GM19351 (cell line): ENCODE data around the gene LSAMP.
"Not testable (repeated sequence)": the region's sequence is repeated elsewhere in the genome, so short reads cannot be mapped to it uniquely, and the experiment has no call there.

Experiments used
- ATAC-seq: cut with Tn5 transposase; IDR thresholded peaks from one replicate; pipeline ENCODE4 v1.9.1; 2021; ENCODE audit warnings: mild to moderate bottlenecking, moderate library complexity; ENCODE audit not compliant: unreplicated experiment

Gene LSAMP

GRCh38 chr3:115825046-115825445 lies 620.2 kb downstream of the LSAMP start:
- ATAC-seq = no peak

GRCh38 chr3:115823083-115823482 lies 622.2 kb downstream of the LSAMP start:
- peak; percentile 35 for ATAC-seq

- no peak for ATAC-seq
Measured at GRCh38 chr3:115822579-115822978, 622.7 kb downstream of the LSAMP start.

GRCh38 chr3:115819785-115820384 lies 625.4 kb downstream of the LSAMP start:
- ATAC-seq = peak; percentile 95

GRCh38 chr3:115814778-115815380 lies 630.4 kb downstream of the LSAMP start:
- ATAC-seq = peak; percentile 64

GRCh38 chr3:115814006-115814405 lies 631.3 kb downstream of the LSAMP start:
- ATAC-seq = no peak

GRCh38 chr3:115808816-115809215 lies 636.5 kb downstream of the LSAMP start:
- no peak for ATAC-seq

- ATAC-seq = no peak
Measured at GRCh38 chr3:115808244-115808643, 637.0 kb downstream of the LSAMP start.

GRCh38 chr3:115806501-115806900 lies 638.8 kb downstream of the LSAMP start:
- ATAC-seq = no peak

GRCh38 chr3:115805520-115805919 lies 639.8 kb downstream of the LSAMP start:
- no peak for ATAC-seq

- ATAC-seq = no peak
Measured at GRCh38 chr3:115804713-115805119, 640.6 kb downstream of the LSAMP start.

- no peak for ATAC-seq
Measured at GRCh38 chr3:115804200-115804599, 641.1 kb downstream of the LSAMP start.

- no peak for ATAC-seq
Measured at GRCh38 chr3:115803661-115804060, 641.6 kb downstream of the LSAMP start.

- ATAC-seq = no peak
Measured at GRCh38 chr3:115800489-115801075, 644.7 kb downstream of the LSAMP start.

- ATAC-seq = not testable (repeated sequence)
Measured at GRCh38 chr3:115800065-115800464, 645.2 kb downstream of the LSAMP start.

GRCh38 chr3:115792206-115792955 lies 652.9 kb downstream of the LSAMP start:
- no peak for ATAC-seq

- not testable (repeated sequence) for ATAC-seq
Measured at GRCh38 chr3:115791271-115792153, 653.8 kb downstream of the LSAMP start.

GRCh38 chr3:115790759-115791158 lies 654.5 kb downstream of the LSAMP start:
- no peak for ATAC-seq

GRCh38 chr3:115789481-115789880 lies 655.8 kb downstream of the LSAMP start:
- ATAC-seq = no peak

- ATAC-seq = no peak
Measured at GRCh38 chr3:115788921-115789470, 656.3 kb downstream of the LSAMP start.
